ENCODE data around the gene PPP1R17. TPM values are rescaled to one million over a fixed set of nuclear protein-coding genes. Genes with fewer than 3 reads are reported as not detected.

PPP1R17 gene
- polyA plus RNA-seq, 2 of the 4 experiments (the other 2 are of a cell fraction) = not detected

- Histone ChIP-seq H3K4me3 (no peak overlapping the region), H3K4me2 (no peak overlapping the region), H3K27ac (no peak overlapping the region), H3K4me1 (no peaks in the 10 kb centered on the region), H3K9me3 (no peaks in the 10 kb centered on the region)
- WGBS (ENCODE audit: missing lambda C conversion rate) = 22% methylated on average over 2 of the region's 2 CpGs
- FAIRE-seq (no peak), ATAC-seq (no peak), DNase-seq (ENCODE audit: low read depth in 1 of 2, low spot score in 1 of 2) (no peak)
- ChIA-PET CTCF (interaction anchor here (1.9 kb wide), 1 partner anchor 38 kb away, joined by 4 read pairs; no protein-coding TSS in a partner anchor), POLR2A (no interaction called here)
- no peak for TF ChIP-seq CTCF (IDR thresholded peaks at IDR 0.05)
- TF ChIP-seq ZC3H11A (IDR thresholded peaks at IDR 0.05) = no peak
- no peak for TF ChIP-seq EP300 (IDR thresholded peaks at IDR 0.05)
- no peak for TF ChIP-seq ESRRA (IDR thresholded peaks at IDR 0.05; ENCODE audit: borderline replicate concordance, low read length)
- TF ChIP-seq FOSB (CRISPR knock-in tag; IDR thresholded peaks at IDR 0.05) = no peak
- no peak for TF ChIP-seq PHF8 (IDR thresholded peaks at IDR 0.05; ENCODE audit: borderline replicate concordance, low read depth)
- no peak for TF ChIP-seq GATA3 (IDR thresholded peaks at IDR 0.05; ENCODE audit: borderline replicate concordance)
- no peak for TF ChIP-seq RCOR1 (IDR thresholded peaks at IDR 0.05; ENCODE audit: low read depth, low read length)
- no peak for TF ChIP-seq JUN (IDR thresholded peaks at IDR 0.05)
- TF ChIP-seq HDAC2 (IDR thresholded peaks at IDR 0.05) = no peak
- no peak for TF ChIP-seq HOXB5 (CRISPR knock-in tag; IDR thresholded peaks at IDR 0.05)
- TF ChIP-seq TP53 (CRISPR knock-in tag; IDR thresholded peaks at IDR 0.05) = no peak
- no peak for TF ChIP-seq ZSCAN20 (CRISPR knock-in tag; IDR thresholded peaks at IDR 0.05)
- no peak for TF ChIP-seq RFX5 (IDR thresholded peaks at IDR 0.05)
- TF ChIP-seq CEBPB (IDR thresholded peaks at IDR 0.05) = no peak
- no peak for TF ChIP-seq ATOH8 (CRISPR knock-in tag; IDR thresholded peaks at IDR 0.05; ENCODE audit: low read depth)
- TF ChIP-seq, protein P1, sequence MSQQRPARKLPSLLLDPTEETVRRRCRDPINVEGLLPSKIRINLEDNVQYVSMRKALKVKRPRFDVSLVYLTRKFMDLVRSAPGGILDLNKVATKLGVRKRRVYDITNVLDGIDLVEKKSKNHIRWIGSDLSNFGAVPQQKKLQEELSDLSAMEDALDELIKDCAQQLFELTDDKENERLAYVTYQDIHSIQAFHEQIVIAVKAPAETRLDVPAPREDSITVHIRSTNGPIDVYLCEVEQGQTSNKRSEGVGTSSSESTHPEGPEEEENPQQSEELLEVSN (IDR thresholded peaks at IDR 0.05; ENCODE audit: borderline replicate concordance, low read depth) = no peak
Measured at GRCh38 chr7:31688996-31689395, 2.0 kb downstream of the PPP1R17 start.

GRCh38 chr7:31690935-31691334, 3.9 kb downstream of the PPP1R17 start:
- no peak for DNase-seq (ENCODE audit: low read depth in 1 of 2, low spot score in 1 of 2)

More at GRCh38 chr7:31690935-31691334, 3.9 kb downstream of the PPP1R17 start:
- Histone ChIP-seq H3K9me3 (no peaks in the 10 kb centered on the region), H3K4me3 (no peak overlapping the region), H3K4me2 (no peak overlapping the region), H3K27ac (no peak overlapping the region), H3K4me1 (no peaks in the 10 kb centered on the region)
- FAIRE-seq (no peak), ATAC-seq (no peak)
- TF ChIP-seq CEBPB (IDR thresholded peaks at IDR 0.05) (no peak), ZC3H11A (IDR thresholded peaks at IDR 0.05) (no peak), CBX2 (IDR thresholded peaks at IDR 0.05; ENCODE audit: borderline replicate concordance, low read depth) (no peak), HDAC2 (IDR thresholded peaks at IDR 0.05) (no peak), RARB (CRISPR knock-in tag; IDR thresholded peaks at IDR 0.05) (no peak), NR3C1 (IDR thresholded peaks at IDR 0.05) (no peak), EHMT2 (IDR thresholded peaks at IDR 0.05; ENCODE audit: low read depth) (no peak), POLR2A (IDR thresholded peaks at IDR 0.05; ENCODE audit: low read length) (no peak), KDM1A (IDR thresholded peaks at IDR 0.05; ENCODE audit: low read depth) (no peak), FOXS1 (CRISPR knock-in tag; IDR thresholded peaks at IDR 0.05) (no peak), FOSB (CRISPR knock-in tag; IDR thresholded peaks at IDR 0.05) (no peak), NPAS2 (CRISPR knock-in tag; IDR thresholded peaks at IDR 0.05; ENCODE audit: borderline replicate concordance) (no peak), HOXB13 (CRISPR knock-in tag; IDR thresholded peaks at IDR 0.05; ENCODE audit: low read depth) (no peak)
- TF ChIP-seq, protein P2, sequence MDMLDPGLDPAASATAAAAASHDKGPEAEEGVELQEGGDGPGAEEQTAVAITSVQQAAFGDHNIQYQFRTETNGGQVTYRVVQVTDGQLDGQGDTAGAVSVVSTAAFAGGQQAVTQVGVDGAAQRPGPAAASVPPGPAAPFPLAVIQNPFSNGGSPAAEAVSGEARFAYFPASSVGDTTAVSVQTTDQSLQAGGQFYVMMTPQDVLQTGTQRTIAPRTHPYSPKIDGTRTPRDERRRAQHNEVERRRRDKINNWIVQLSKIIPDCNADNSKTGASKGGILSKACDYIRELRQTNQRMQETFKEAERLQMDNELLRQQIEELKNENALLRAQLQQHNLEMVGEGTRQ (IDR thresholded peaks at IDR 0.05) = no peak
- ChIA-PET CTCF (interaction anchor here (0.7 to 1.1 kb wide), 2 partner anchors 318 to 456 kb away, joined by 3 read pairs; no protein-coding TSS in a partner anchor), POLR2A (no interaction called here)
- WGBS (ENCODE audit: missing lambda C conversion rate) = 51% methylated on average over 2 of the region's 2 CpGs
